GM21526 (cell line): ENCODE data around the gene CAMTA1.
A peak's percentile ranks its signal among the peaks of the same experiment; 100 is the strongest.

Source experiments
- ATAC-seq: cut with Tn5 transposase; IDR thresholded peaks from one replicate; pipeline ENCODE4 v1.9.1; 2021; ENCODE audit warnings: moderate library complexity; ENCODE audit not compliant: unreplicated experiment, low FRiP score

Gene CAMTA1

DNA sequence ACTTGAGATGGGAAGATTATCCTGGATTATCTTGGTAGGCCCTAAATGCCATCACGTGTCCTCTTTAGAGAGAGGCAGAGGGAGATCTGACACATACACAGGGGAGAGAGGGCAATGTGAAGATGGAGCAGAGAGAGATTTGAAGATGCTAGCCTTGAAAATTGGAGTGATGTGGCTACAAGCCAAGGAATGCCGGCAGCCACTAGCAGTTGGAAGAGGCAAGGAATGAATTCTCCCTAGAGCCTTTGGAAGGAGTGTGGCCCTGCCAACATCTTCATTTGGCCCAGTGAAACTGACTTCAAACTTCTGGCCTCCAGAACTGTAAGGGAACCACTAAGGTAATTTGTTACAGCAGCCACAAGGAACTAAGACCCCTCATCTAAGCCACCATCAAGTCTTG, 8.9 kb upstream of the CAMTA1 start:
- ATAC-seq = no peak

DNA sequence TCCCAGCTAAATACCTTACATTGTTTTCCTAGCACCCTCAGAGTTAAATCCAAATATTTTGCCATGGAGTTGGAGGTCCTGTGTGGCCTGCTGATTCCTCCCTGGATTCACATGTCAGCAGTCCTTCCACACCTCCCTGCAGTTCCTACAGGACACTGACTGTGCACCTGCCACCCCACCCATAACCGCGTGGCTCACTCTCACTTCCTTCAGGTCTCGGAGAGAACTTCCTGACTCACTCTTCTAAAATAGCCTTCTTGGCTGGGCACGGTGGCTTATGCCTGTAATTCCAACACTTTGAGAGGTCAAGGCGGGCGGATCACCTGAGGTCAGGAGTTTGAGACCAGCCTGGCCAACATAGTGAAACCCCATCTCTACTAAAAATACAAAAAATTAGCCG, 8.4 kb upstream of the CAMTA1 start:
- ATAC-seq = no peak

DNA sequence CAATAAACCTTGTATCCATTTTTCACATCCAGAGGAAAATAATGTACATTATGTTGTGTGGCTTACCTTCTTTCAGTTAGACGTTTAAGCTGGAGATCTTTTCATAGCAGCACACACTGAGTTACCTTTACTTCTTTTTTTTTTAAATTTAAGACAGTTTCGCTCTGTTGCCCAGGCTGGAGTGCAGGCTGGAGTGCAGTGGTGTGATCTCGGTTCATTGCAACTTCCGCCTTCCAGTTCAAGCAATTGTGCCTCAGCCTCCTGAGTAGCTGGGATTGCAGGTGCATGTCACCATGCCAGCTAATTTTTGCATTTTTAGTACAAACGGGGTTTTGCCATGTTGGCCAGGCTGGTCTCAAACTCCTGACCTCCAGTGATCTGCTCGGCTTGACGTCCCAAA, 7.4 kb upstream of the CAMTA1 start:
- ATAC-seq = no peak

DNA sequence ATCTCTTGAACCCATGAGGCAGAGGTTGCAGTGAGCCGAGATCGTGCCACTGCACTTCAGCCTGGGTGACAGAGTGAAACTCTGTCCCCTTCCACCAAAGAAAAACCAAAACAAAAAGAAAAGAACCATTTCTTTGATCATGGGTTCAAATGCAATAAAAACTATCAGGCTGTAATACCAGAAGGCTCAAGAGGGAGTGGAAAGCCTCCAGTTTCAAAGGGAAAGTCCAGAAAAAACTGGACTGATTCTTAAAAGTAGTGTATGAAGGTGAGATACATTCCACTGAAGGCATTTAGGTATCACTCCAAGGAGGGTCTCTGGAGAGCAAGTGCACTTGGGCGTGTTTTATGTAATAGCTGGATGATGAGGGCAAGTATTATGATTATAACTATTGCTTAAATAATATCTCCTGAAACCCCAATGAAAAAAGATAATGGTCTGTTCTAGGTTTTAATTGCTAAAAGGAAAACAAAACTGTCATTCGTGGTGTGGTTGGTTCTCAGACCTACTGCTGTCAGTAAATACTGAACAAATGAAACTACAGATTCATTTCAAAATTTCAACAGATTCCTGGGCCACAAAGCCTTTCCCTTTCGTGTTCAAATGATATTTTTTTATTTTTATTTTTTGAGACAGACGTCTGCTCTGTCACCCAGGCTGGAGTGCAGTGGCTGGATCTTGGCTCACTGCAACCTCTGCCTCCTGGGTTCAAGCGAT, 6.0 kb upstream of the CAMTA1 start:
- no peak for ATAC-seq

DNA sequence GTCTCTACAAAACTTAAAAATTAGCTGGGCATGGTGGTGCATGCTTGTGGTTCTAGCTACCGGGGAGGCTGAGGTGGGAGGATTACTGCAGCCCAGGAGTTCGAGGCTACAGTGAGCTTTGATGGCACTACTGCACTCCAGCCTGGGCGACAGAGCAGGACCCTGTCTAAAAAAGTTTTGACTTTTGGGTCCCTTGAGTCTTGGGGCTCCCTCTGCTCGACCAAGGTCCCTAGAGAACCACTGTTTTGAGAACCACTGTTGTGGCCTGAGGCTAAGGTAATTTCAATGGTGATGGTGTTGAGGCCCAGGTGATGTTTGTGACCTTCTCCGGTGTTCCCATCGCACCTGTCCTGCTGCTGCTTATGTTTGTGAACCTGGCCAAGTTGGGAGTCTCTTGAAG, 3.1 kb upstream of the CAMTA1 start:
- no peak for ATAC-seq

DNA sequence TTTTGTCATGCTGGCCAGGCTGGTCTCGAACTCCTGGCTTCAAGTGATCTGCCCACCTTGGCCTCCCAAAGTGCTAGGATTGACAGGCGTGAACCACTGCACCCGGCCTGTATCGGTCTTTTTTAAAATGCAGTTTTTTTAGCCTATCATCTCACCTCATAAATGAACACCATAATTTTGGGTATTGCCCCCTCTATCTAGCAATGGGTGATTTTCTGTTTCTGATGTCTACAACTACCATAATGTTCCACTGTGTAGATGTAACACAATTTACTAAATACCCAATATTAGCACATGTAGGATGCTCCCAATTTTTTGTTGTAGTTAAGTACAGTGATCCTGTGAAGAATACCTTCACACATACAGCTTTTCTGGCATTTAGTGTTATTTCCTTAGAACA, 2.0 kb upstream of the CAMTA1 start:
- ATAC-seq = no peak

DNA sequence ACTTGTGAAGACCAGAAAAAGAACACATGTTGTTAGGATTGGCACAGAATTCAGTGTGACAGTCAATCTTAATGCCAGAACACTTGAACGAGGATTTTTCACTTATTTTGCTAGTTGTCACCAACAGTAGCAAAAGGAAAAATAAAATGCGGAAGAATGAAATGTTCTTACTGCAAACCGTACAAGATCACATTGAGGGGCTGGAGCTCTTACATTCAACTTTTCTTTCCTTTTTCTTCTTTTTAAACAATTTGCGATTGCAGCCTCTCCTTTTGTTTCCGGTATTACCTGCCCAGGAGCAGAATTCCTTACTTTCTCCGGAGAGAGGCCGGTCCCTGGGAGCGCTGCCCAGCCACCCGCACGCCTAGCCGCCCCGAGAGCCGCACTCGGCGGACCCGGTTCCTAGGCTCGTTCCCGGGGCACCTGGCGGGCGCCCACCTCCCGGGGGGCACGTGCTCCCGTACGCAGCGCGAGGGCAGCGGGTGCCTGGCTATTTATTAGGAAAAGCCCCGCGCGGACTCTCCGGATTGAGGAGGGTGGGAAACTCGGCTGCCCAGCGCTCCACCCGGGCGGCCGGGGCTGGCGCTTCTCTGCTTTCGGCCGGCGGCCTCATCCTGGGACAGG, 1.2 kb upstream of the CAMTA1 start:
- peak; percentile 1 for ATAC-seq

DNA sequence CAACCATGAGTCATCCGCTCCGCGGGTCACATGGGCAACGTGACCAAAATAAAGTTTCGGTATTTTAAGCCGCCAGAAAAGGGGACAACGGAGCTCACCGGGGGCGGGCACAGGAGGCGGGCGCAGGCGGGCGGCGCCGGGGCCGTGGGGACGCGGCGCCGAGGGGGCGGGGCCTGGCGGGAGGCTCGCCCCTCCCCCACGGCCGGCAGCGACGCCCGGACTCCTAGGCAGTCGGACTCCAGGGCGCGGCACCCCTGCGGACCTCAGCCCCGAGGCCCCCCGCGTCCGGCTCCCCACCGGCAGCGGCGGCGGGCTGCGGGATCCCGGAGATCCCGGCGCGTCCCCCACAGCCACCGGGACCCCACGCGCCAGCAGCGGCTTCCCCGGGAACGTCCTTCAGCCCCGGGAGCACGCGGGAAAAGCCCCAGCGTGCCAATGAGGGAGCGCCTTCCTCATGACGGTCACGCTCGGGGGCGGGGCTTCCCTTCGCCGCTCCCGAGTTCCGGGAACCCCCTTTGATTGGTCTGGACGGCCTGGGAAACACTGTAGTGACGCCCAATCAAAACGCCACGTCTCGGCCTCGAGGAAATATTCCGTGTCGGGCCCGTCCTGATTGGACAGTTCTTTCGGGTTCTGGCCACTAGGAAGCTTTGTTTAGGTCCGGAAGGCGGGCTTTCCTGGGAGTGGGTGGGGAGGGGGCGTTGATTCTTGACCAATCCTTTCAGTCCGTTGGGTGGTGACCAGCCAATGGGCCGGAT, 515 bp upstream of the CAMTA1 start:
- ATAC-seq = peak; percentile 76

DNA sequence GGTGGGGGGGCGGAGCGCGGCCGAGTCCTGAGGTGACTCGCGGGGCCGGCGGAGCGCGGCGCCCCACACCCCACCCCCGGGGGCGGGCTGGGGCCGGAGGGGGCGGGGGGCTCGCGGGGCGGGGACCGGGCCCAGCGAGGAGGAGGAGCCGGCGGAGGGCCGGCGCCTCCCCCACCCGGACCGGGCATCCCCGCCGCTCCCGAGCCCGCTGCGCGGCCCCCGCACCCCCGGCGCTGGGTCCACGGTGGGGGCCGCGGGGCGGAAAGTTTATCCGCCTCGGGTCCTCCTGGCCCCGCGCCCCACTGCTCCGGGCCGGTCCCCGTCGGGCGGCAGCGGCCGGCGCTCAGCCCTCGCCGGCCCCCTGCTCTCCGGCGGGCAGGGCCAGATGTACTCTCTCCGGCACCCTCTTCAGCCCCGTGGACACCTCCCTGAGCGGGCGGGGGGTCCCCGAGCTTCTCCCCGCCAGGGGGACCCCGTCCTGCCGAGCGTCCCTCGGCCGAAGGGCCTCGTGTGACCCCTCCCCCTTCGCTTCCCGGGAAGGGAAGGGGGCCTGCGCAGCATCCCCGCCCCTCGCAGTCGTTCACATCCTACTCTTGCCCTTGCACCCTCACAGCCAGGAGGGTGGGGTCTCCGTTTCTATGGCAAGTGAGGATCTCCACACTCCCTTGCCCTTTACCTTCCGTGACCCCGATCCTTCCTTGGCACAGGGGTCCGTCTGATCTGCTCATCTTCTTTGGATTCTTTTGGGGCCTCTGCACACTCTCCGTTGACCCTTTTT, 663 bp downstream of the CAMTA1 start:
- ATAC-seq = no peak

DNA sequence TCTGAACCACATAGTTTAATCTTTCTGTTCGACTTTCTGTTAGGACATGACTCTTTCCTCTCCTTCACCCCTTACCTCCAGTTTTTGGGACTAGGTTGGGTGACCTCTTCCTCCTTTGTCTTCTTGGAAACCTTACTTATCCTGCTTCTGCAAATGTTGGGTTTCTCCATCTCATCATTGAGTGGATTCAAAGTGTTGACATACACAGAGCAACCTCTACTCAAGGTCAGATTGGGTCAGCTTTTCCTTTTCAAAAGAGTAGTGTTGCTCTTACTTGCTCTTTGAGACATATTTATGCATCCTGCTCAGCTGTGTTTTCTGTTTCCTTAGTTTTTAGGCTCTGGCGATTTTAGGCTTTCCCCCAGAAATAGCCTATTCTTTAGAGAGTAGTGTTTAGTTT, 3.7 kb downstream of the CAMTA1 start:
- no peak for ATAC-seq

DNA sequence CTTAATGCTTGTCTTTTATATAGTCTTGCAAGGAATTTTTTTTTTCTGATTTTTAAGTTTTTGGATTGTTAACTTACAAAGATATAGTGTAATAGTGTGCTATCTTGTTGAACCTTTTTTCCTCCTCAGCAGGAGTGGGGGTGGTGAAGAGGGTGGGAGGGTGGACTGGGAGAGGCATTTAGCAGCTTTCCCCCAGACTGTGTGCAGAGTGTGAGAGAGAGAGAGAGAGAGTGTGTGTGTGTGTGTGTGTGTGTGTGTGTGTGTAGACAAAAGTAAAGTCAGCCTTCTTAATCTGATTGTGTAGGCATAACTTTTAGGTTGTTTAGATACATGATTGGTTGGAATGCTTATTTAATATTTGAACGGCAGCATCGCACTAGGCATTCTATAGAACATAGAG, 4.9 kb downstream of the CAMTA1 start:
- ATAC-seq = no peak

DNA sequence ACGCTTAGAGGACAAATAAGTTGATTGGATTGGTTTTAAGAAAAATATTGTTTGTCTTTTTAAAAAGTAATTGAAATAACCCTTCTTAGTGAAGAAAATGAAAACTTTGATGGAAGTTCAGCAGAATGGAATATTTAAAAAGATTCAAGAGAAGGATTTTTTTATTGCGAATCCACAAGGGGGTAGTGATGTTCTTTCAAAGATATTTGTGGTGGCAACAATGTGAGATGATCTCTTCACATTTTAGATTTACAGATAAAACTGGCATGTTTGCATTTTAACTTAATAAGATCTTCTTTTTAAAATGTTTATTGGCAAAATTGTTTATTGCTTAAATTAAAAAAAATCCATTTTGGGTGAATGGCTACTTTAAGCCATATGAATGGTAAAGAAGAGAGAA, 8.9 kb downstream of the CAMTA1 start:
- ATAC-seq = no peak

DNA sequence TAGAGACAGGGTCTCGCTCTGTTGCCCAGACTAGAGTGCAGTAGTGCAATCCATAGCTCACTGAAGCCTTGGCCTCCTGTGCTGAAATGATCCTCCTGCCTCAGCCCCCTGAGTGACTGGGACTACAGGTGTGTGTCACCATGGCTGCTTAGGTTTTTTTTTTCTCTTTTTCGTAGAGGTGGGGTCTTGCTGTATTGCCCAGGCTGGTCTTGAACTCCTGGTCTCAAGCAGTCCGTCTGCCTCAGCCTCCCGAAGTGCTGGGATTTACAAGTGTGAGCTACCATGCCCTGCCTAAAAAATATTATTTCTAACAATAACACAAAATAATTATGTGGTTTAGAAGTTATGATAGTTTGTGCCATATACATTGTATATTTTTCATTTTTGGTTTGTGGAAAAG, 9.9 kb downstream of the CAMTA1 start:
- ATAC-seq = no peak

DNA sequence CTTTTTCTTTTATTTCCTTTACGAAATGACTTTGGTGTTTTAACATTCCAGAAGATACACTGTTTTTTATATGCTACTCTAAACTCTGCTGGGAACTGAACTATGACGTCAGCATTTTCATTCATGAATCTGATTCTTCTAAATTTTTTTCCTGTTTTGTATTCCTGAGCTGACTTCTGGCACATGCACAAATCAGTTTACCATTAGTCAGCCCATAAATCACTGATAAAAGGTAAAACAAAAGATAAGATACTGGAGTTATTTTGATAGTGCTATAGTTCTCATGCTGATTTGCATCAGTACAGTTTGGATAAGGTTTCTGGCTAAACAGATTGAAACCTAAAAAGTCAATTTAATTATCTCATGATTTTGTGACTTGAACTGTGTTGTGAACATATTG, 10.4 kb downstream of the CAMTA1 start:
- ATAC-seq = no peak

DNA sequence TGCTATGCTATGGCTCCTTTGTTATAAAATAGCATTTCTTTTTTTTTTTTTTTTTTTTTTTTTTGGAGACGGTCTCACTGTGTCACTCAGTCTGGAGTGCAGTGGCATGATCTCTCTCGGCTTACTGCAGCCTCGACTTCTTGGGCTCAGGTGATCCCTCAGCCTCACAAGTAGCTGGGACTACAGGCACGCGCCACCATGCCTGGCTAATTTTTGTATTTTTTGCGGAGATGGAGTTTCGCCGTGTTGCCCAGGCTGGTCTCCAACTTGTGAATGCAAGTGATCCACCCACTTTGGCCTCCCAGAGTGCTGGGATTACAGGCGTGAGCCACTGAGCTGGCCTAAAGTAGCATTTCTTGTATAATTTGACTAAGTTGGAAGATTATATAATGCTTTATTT, 10.8 kb downstream of the CAMTA1 start:
- no peak for ATAC-seq

DNA sequence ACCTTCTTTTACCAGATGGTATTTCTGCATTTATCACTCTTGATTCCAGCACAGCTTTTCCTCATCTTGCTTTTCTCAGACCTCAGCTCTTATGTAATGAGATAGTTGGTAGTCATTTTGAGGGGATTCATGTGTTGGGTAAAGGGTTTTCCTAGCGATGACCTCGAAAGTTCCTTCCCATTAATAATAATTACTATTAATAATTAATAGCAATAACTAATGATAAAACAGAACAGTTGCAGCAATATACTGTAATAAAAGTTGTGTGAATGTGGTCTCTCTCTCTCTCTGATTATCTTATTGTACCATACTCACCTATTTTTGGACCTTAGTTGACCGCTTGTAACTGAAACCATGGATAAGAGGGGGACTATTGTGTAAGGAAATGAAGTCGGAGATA, 14.2 kb downstream of the CAMTA1 start:
- ATAC-seq = no peak

DNA sequence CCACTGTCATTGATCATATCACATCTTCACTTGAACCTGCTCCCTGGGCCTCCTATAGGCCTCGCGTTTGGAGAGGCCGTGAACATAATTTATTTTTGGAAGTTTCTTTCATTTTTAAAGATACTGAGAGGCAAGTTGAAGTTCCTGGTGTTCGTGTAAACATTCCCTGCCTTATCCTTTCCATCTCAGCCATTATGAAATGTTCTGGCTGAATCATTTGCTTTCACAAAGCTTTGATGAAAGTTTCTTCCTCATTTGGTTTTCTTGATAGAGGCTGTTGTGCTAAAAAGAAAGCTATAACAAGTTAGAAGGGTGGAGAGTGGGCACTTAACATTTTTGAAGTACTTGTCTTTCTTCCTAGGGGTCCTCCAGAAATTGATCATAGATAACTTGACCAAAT, 15.5 kb downstream of the CAMTA1 start:
- ATAC-seq = no peak

DNA sequence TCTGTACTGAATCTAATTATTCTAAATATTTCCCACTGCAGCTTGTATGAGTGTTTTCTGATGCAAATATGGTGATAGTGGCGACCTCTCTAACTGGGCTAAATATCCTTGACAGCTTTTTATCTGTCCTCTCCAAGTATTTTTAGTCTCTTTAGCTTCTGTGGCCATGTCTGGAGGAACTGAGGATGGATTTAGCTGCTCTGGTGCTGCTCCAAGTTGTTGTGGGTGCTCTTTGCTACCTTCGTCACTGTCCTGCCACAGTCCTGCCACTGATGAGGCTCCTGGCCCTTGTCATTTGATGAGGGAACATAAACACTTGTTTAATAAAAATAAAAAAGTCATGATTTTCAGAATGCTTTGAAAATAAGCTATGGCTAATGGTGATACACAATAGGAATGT, 15.9 kb downstream of the CAMTA1 start:
- ATAC-seq = no peak

DNA sequence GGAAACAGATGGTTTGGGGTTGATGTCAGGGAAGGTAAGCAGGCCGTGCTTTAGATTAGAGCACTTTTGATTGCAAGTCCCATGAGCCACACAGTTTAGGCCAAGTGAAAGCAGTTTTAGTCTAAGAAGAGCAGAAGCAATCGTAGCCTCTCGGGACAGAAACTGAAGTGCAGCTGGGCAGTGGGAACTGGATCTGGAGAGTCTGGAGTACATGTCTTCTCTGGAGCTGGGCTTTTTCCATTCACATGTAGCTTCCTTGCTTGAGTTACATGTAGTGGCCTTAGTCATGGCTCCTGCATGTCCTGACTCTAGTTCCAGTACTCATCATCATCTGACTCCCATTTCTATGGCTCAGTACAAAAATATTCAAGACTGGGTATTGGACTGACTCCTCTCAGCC, 16.7 kb downstream of the CAMTA1 start:
- ATAC-seq = no peak

DNA sequence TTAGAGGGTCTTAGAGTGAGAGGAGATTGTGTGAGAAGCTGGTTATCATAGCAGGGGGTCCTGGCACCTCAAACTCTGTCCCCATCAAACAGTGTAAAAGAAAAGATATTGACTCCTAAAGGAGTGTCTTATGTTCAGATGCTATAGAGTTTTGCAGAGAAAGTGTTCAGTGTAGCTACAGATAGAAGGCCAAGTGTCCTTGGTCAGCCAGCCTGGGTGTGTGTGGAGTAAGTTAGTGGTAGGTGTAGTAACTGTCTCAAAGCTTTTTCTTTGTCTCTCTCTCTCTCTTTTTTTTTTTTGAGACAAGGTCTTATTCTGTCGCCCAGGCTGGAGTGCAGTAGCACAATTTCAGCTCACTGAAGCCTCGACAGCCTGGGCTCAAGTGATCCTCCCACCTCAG, 17.2 kb downstream of the CAMTA1 start:
- no peak for ATAC-seq

DNA sequence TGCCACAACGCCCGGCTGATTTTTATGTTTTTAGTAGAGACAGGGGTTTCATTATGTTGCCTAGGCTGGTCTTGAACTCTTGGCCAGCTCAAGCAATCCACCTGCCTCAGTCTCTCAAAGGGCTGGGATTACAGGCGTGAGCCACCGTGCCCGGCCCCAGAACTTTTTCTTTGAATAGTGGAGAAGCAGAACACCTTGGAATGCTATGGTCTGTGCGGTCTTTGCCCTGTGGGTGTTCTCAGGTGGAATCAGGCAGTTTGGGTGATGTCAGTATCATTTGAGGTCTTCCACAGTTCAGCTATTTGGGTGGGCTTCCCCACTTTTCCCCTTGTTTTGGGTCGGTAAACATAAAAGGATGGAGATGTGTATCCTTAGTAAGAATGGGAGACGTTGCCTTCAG, 17.6 kb downstream of the CAMTA1 start:
- no peak for ATAC-seq
